Ovary (tissue), 9 donors: ENCODE data around the gene BTN1A1. TPM values are rescaled to one million over a fixed set of nuclear protein-coding genes. Genes with fewer than 3 reads are reported as not detected.

Source experiments
- DNase-seq, 5 donors: peaks; one replicate each; pipeline ENCODE4 v3.0.0-alpha.2; 2019 to 2020
- H3K27ac ChIP-seq, 2 donors: fragments of 200-600 bp; one replicate each; pipeline versions ENCODE4 v1.5.1 to v1.8.0; 2019 to 2022
- H3K27me3 ChIP-seq: fragments of 200-600 bp; one replicate; pipeline ENCODE4 v1.8.0; 2022
- H3K36me3 ChIP-seq: fragments of 200-600 bp; sonication (generic); one replicate; pipeline ENCODE4 v1.5.1; 2019
- H3K4me1 ChIP-seq: one replicate; pipeline ENCODE4 v1.8.1; 2013; ENCODE audit warnings: mild to moderate bottlenecking, moderate library complexity; ENCODE audit not compliant: insufficient read depth
- H3K4me3 ChIP-seq: fragments of 200-600 bp; sonication (generic); one replicate; pipeline ENCODE4 v1.5.1; 2017
- H3K9me3 ChIP-seq, 2 donors: fragments of 200-600 bp in 1 of 2; sonication (generic) in 1 of 2; one replicate each; pipeline versions ENCODE4 v1.5.1 to v1.8.1; 2013 to 2019; ENCODE audit warnings: mild to moderate bottlenecking in 1 of 2, moderate library complexity in 1 of 2
- CTCF ChIP-seq, 3 donors: fragments of 450-650 bp in 2 of 3; fragments of 200-600 bp in 1 of 3; IDR thresholded peaks; one replicate each; pipeline versions ENCODE4 v1.5.1 to v1.8.0; 2016 to 2022; ENCODE audit warnings: antibody characterized with exemption in 3 of 3, mild to moderate bottlenecking in 1 of 3
- EP300 ChIP-seq: sonication (generic); formaldehyde crosslinking; IDR thresholded peaks from one replicate; pipeline ENCODE4 v1.6.1; 2017; ENCODE audit warnings: antibody characterized with exemption
- POLR2A ChIP-seq: fragments of 450-650 bp; IDR thresholded peaks from one replicate; pipeline ENCODE4 v1.6.1; 2017; ENCODE audit warnings: antibody characterized with exemption, mild to moderate bottlenecking, moderate library complexity
- WGBS, 3 donors: extraction: QIAGEN DNeasy Blood & Tissue Kit in 1 of 3; methylation state at CpG; one replicate each; pipeline versions ENCODE4 v1.1.5 to v1.1.7; 2013 to 2017; 5-methylcytosine and 5-hydroxymethylcytosine counted together
- intact Hi-C, 4 donors: fragments of 100-400 bp; cut with DNase I; formaldehyde crosslinking; loops; one replicate each; pipeline versions ENCODE4 v1.11.0 to v1.15.1; 2022 to 2023
- polyA plus RNA-seq, 2 donors: library from polyadenylated mRNA; stranded (reverse); fragments of 200-250 nt in 1 of 2; fragments of 350-450 nt in 1 of 2; fragmentation: Illumina TruSeq in 1 of 2; extraction: RNeasy Lipid Tissue Mini Kit (QIAGEN cat#74804) in 1 of 2; gene quantifications; one replicate each; pipeline ENCODE4 v1.2.3, GENCODE V29; 2013 to 2014
- total RNA-seq, 7 donors: library from RNA; depleted of rRNA in 2 of 7; stranded (reverse); fragments of >200 nt in 2 of 7; fragmentation: NEBNext Ultra II Directional in 3 of 7; extraction: Animal tissue kit (Norgen Biotek cat#: 25700) in 3 of 7; gene quantifications; one replicate each; pipeline versions ENCODE4 v1.1.0 to v1.2.4, GENCODE V29; 2016 to 2023
- donor health status: DM: no; HTN: no; CAD: no; lungs with moderate emphysema.
- donor health status: DM: no; HTN: no; CAD: no.
- donor health status: Bipolar disorder and iron deficiency.
- donor health status: DM: yes; HTN: yes; CAD: no.
- donor health status: DM: no; HTN: no; CAD: no.
- donor health status: DM: yes; HTN: yes; CAD: no.

Gene BTN1A1
- total and polyA plus RNA-seq, 9 donors = 0.02 to 0.05 TPM; not detected in 7

GRCh38 chr6:26471970-26472369 is 28.1 kb upstream of the BTN1A1 start:
- TF ChIP-seq EP300 = no peak
- TF ChIP-seq POLR2A = no peak
- no peak for TF ChIP-seq CTCF (IDR thresholded peaks at IDR 0.05)
- Histone ChIP-seq H3K27me3 (no peaks in the 10 kb centered on the region), H3K36me3 (no peaks in the 10 kb centered on the region), H3K9me3 (no peaks in the 10 kb centered on the region), H3K4me3 (no peak overlapping the region), H3K27ac (no peak overlapping the region), H3K4me1 (peaks cover 2% of the 10 kb centered on the region)
- DNase-seq = no peak
- intact Hi-C loops = no loop called here

GRCh38 chr6:26472549-26473290 is 27.4 kb upstream of the BTN1A1 start:
- no peak for DNase-seq
- Histone ChIP-seq H3K36me3 (no peaks in the 10 kb centered on the region), H3K9me3 (no peaks in the 10 kb centered on the region), H3K27me3 (no peaks in the 10 kb centered on the region), H3K4me1 (peaks cover 2% of the 10 kb centered on the region), H3K27ac (no peak overlapping the region), H3K4me3 (no peak overlapping the region)
- WGBS, 3 donors = 89 to 97% (median 96%) methylated on average over 4 of the region's 4 CpGs
- intact Hi-C loops = no loop called here
- TF ChIP-seq EP300 (no peak), POLR2A (no peak), CTCF (IDR thresholded peaks at IDR 0.05) (no peak)

DNA sequence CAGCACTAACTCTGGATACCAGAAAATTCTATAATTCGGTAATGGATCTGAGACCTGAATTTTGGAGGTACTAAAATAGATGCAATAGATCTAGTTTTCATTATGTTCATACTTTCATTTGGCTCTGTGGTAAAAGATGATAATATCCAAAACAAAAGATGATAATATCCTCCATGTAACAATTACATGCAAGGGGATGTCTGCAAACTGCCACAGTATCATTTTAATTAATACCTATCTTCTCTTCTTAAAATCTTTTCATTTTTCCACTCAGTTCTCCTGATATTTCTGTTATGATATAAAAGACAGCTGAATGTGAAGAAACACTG is 26.7 kb upstream of the BTN1A1 start:
- DNase-seq = no peak
- no peaks in the 10 kb centered on the region for H3K36me3 ChIP-seq
- intact Hi-C loops = no loop called here
- H3K4me1 ChIP-seq = peaks cover 2% of the 10 kb centered on the region
- H3K4me3 ChIP-seq = peak overlapping the region; percentile 37
- H3K27me3 ChIP-seq = no peaks in the 10 kb centered on the region
- TF ChIP-seq POLR2A = no peak
- TF ChIP-seq CTCF (IDR thresholded peaks at IDR 0.05) = no peak
- no peak for TF ChIP-seq EP300
- H3K27ac ChIP-seq = peak overlapping the region; percentile 4 to 79
- no peaks in the 10 kb centered on the region for H3K9me3 ChIP-seq
- 38 to 46% (median 39%) methylated on average over 1 of the region's 1 CpG for WGBS, 3 donors

- WGBS, 3 donors = 0 to 1% (median 1%) methylated on average over 12 of the region's 12 CpGs
- Histone ChIP-seq H3K9me3 (no peaks in the 10 kb centered on the region), H3K36me3 (no peaks in the 10 kb centered on the region), H3K4me1 (peaks cover 2% of the 10 kb centered on the region), H3K27ac (peak overlapping the region; percentile 4 to 79), H3K27me3 (no peaks in the 10 kb centered on the region), H3K4me3 (peak overlapping the region; percentile 37)
- TF ChIP-seq EP300 (no peak), POLR2A (peak; percentile 25)
- DNase-seq = peak; percentile 56 to 83 (median 64)
- intact Hi-C loops = no loop called here
These were observed 26.2 kb upstream of the BTN1A1 start for GRCh38 chr6:26473758-26474438.

DNA sequence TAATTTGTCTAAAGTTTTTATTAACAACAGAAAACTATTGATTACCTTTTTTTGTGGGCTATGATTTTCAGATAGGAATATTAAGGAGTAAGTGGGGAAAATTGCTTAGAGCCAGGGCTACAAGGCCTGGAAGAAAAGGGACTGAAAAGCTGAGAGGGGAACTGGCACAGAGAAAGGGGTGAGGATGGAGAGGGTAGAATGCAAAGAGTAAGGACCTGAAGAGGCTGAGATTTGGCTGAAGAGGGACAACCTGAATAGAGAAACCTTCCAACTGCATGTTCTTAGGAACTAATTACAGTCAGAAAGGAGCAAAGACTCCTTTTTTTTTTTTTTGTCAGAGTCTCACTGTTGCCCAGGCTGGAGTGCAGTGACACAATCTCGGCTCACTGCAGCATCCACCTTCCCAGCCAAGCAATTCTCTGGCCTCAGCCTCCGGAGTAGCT is 25.6 kb upstream of the BTN1A1 start:
- Histone ChIP-seq H3K4me3 (peak overlapping the region; percentile 37), H3K27ac (peak overlapping the region in 1 of 2 donors; percentile 79), H3K27me3 (no peaks in the 10 kb centered on the region), H3K4me1 (peaks cover 2% of the 10 kb centered on the region), H3K36me3 (no peaks in the 10 kb centered on the region), H3K9me3 (no peaks in the 10 kb centered on the region)
- intact Hi-C loops = no loop called here
- no peak for TF ChIP-seq CTCF (IDR thresholded peaks at IDR 0.05)
- TF ChIP-seq POLR2A = no peak
- TF ChIP-seq EP300 = no peak
- WGBS, 3 donors = 28 to 36% (median 34%) methylated on average over 2 of the region's 2 CpGs
- no peak for DNase-seq
